Tibial artery (tissue), 4 donors: Measurements from ENCODE around the gene PEMT.

Experiments
- DNase-seq, 2 donors: peaks; one replicate each; pipeline ENCODE4 v3.0.0-alpha.2; 2019
- H3K27ac ChIP-seq, 2 donors: fragments of 200-600 bp; sonication (generic) in 1 of 2; 1 replicate in 1 of 2; 2 replicates in 1 of 2; pipeline ENCODE4 v1.5.1; 2018 to 2019; ENCODE audit warnings: mild to moderate bottlenecking in 1 of 2
- H3K27me3 ChIP-seq, 2 donors: fragments of 200-600 bp; sonication (generic) in 1 of 2; one replicate each; pipeline versions ENCODE4 v1.5.1 to v1.6.0; 2016 to 2019
- H3K36me3 ChIP-seq, 3 donors: fragments of 200-600 bp; sonication (generic) in 2 of 3; one replicate each; pipeline ENCODE4 v1.5.1; 2016 to 2019; ENCODE audit warnings: mild to moderate bottlenecking in 2 of 3
- H3K4me1 ChIP-seq, 4 donors: fragments of 200-600 bp; sonication (generic) in 2 of 4; 1 replicate in 3 of 4; 2 replicates in 1 of 4; pipeline ENCODE4 v1.5.1; 2016 to 2019
- H3K4me3 ChIP-seq, 2 donors: fragments of 200-600 bp; sonication (generic) in 1 of 2; 1 replicate in 1 of 2; 2 replicates in 1 of 2; pipeline ENCODE4 v1.5.1; 2018 to 2019; ENCODE audit warnings: mild to moderate bottlenecking in 2 of 2
- H3K9me3 ChIP-seq, 3 donors: fragments of 200-600 bp; sonication (generic) in 1 of 3; one replicate each; pipeline ENCODE4 v1.5.1; 2016 to 2019
- CTCF ChIP-seq, 2 experiments: fragments of 200-600 bp in 1 of 2; fragments of 450-650 bp in 1 of 2; IDR thresholded peaks; one replicate each; pipeline ENCODE4 v1.5.1; 2017 to 2019; ENCODE audit warnings: antibody characterized with exemption in 2 of 2, mild to moderate bottlenecking in 1 of 2, moderate library complexity in 1 of 2
- intact Hi-C: fragments of 100-400 bp; cut with DNase I; formaldehyde crosslinking; loops from one replicate; pipeline ENCODE4 v1.15.0; 2023; ENCODE audit warnings: low total_unique reads

PEMT gene

GRCh38 chr17:17511881-17512858 is 79.3 kb downstream of the PEMT start:
- Histone ChIP-seq H3K4me1 (peaks cover 0 to 10% (median 0%) of the 10 kb centered on the region in 4 donors), H3K27me3 (no peaks in the 10 kb centered on the region), H3K27ac (no peak overlapping the region), H3K36me3 (peaks cover 0 to 4% (median 0%) of the 10 kb centered on the region in 3 donors), H3K9me3 (no peaks in the 10 kb centered on the region), H3K4me3 (no peak overlapping the region)
- no peak for DNase-seq
- TF ChIP-seq CTCF (IDR thresholded peaks at IDR 0.05): no peak
- intact Hi-C loops: no loop called here

GRCh38 chr17:17511293-17511741 is 80.2 kb downstream of the PEMT start:
- H3K9me3 ChIP-seq: no peaks in the 10 kb centered on the region
- no peak overlapping the region for H3K4me3 ChIP-seq
- peaks cover 0 to 4% (median 0%) of the 10 kb centered on the region in 3 donors for H3K36me3 ChIP-seq
- DNase-seq: no peak
- H3K27ac ChIP-seq: no peak overlapping the region
- TF ChIP-seq CTCF (IDR thresholded peaks at IDR 0.05): no peak
- peaks cover 0 to 14% (median 0%) of the 10 kb centered on the region in 4 donors for H3K4me1 ChIP-seq
- intact Hi-C loops: no loop called here
- no peaks in the 10 kb centered on the region for H3K27me3 ChIP-seq

GRCh38 chr17:17510456-17511292 is 80.8 kb downstream of the PEMT start:
- intact Hi-C loops: no loop called here
- no peak for TF ChIP-seq CTCF (IDR thresholded peaks at IDR 0.05)
- DNase-seq: no peak

GRCh38 chr17:17509601-17510425 is 81.7 kb downstream of the PEMT start:
- TF ChIP-seq CTCF (IDR thresholded peaks at IDR 0.05): no peak
- Histone ChIP-seq H3K36me3 (peaks cover 0 to 4% (median 0%) of the 10 kb centered on the region in 3 donors), H3K27me3 (no peaks in the 10 kb centered on the region), H3K4me1 (peaks cover 0 to 14% (median 0%) of the 10 kb centered on the region in 4 donors), H3K27ac (no peak overlapping the region), H3K4me3 (no peak overlapping the region), H3K9me3 (no peaks in the 10 kb centered on the region)
- intact Hi-C loops: no loop called here
- no peak for DNase-seq

More at GRCh38 chr17:17510456-17511292, 80.8 kb downstream of the PEMT start:
- Histone ChIP-seq H3K36me3 (peaks cover 0 to 4% (median 0%) of the 10 kb centered on the region in 3 donors), H3K27ac (no peak overlapping the region), H3K4me3 (no peak overlapping the region), H3K27me3 (no peaks in the 10 kb centered on the region), H3K4me1 (peaks cover 0 to 14% (median 0%) of the 10 kb centered on the region in 4 donors), H3K9me3 (no peaks in the 10 kb centered on the region)
